COLO829 (cell line): Measurements from ENCODE around the gene PPP3CA.
A peak's percentile ranks its signal among the peaks of the same experiment; 100 is the strongest.

Source experiments
- DNase-seq: peaks from one replicate; pipeline ENCODE4 v3.0.0; 2012; ENCODE audit warnings: low spot score

The PPP3CA gene

GRCh38 chr4:101172369-101172768, 175.0 kb downstream of the PPP3CA start:
- DNase-seq: no peak

DNA sequence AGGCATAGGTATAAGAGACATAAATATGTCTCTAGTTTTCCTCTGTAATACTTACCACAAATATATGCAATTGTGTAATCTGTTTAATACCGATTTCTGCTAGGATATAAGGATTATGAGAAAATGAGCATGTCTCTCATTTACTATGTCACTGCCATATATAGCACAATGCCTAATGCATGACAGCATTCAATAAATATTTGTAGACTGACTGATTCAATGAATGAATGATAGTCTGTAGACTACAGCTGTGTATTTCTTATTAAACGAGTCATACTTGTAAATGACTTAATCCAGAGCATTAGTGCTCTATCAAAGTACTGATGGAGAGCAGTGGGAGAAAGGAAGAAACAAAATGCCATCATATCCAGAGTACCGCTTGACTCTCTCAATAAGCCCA, 175.6 kb downstream of the PPP3CA start:
- DNase-seq: no peak

- peak; percentile 28 for DNase-seq
These were observed 178.0 kb downstream of the PPP3CA start for GRCh38 chr4:101169044-101170014.

- no peak for DNase-seq
These were observed 183.4 kb downstream of the PPP3CA start for GRCh38 chr4:101163936-101164335.

DNA sequence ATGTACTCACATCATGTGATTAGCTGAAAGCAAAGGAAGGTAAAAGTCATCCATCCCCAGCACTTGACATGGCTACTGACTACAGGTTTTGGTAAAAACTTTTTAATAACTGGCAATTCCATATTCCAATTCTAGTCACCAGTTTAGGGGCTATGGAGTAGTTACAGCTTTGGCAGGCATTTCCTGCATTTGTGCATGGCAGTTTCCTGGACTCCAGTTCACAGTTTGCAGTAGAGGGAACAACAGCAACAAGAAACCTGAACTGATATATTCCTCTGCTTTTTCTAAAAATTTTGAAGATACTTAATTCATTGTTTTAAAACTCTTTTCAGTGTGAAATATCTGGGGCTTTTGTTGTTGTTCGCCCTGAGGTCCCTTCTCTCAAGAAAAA, 184.3 kb downstream of the PPP3CA start:
- no peak for DNase-seq

GRCh38 chr4:101160792-101161592, 186.3 kb downstream of the PPP3CA start:
- DNase-seq: no peak

GRCh38 chr4:101158507-101158906, 188.8 kb downstream of the PPP3CA start:
- no peak for DNase-seq

DNA sequence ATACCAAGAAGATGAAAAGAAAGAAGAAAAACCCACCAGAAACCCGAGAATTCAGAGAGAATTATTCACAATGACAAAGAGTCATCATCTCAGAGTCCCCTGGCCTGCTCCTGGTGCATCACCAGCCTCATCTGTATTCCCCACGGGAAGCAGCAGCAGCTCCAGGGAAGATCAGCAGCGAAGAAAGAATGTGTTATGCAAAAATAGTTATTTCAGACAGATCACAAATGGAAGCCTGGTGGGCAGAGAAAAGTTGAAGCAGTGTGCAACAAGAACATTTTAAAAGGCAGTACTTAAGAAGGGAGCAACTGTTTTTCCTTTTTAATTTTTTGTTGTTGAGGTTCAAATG, 189.2 kb downstream of the PPP3CA start:
- peak; percentile 31 for DNase-seq

DNA sequence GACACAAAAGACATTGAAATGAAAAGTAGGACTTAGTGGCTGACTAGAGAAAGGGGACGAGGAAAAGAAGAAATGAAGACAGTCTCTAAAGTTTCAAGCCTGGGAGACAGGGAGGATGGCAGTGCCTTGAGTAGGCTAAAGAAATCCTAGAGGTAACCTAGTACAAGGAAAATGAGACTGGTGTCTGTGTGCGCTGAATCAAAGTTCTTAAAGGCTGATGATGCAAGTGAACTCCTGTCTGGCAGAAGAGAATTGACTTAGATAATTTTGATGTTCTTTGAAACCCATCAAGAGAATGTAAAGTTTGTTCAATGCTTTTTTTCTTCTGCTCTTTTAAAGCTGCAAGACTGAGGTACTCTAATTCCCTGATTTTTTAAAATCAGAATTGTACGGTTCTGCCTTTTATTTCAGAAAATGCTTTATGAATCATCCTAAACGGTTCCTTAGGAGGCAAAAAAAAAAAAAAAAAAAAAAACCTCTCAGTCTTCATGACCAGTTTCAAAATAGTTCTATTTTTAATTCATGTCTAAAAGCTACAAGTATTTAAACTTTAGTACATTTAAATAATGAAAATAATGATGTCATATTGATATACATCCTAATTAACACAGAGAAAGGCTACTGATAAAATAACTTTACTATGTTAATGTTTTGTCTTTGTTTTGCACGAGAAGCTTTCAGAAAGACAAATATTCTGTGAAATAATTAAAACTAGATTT, 189.8 kb downstream of the PPP3CA start:
- DNase-seq: no peak

DNA sequence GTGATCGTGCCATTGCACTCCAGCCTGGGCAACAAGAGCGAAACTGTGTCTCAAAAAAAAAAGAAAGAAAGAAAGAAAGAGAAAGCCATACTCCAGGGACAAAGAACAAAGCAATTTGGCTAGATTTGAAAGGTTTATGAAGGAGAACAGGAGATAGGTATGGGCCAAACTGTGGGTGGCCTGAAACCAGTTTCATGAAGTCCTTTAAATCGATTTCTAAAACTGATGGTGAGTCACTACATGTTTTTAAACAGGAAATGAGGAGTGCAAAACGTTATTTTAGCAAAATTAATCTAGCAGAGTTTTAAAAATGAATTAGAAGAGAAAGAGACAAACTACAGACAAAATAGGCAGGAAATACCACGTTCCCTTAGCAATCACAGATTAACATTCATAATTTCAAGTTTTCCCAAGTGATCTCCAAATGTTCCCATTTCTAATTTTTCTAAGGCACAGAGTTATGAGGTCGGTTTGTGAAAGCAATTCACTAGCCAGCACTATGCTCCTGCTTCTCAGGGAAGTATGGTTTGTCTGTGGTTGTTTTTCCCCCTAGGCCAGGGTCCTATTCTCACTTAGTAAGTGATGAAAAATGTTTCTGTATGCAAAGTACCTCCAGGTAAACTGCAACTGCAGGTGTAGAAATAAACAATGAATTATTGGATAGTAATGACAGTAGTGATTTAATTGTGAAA, 190.6 kb downstream of the PPP3CA start:
- DNase-seq: no peak

DNA sequence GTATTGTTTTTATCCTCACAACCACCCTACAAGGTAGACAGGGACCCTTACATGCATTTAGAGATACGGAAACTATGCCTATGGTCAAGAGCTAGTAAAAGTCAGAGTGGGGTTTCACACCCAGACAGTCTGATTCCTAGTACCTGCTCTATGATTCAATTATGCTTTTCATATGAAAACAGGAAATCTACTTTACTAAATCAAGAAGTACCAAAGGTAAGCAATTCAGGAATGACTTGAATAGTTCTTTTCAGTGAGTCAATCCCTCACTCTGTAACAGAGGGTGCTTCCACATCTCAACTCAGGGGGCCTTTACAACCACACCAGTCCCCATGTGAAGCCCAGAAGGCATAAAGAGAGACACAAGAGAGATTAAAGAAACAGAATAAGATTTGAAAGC, 191.4 kb downstream of the PPP3CA start:
- no peak for DNase-seq

DNA sequence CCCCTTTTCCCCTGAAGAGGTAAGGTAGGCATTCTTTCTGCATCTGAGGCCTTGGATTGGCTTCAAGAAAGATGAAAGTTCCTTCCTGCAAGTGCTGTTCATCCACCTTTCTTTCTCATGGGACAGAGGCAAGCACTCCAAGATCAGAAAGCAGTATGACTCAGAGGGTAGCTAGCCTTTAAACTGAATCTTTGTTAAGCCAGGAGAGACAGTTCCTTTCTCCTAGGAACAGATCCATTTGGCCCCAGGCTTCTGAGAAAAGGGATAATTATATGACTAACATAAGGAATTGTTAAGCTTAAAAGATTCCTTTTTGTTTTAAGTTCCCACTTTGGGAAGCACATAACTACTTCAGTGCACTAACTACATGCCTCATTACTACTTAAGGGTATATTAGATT, 192.0 kb downstream of the PPP3CA start:
- peak; percentile 97 for DNase-seq

- no peak for DNase-seq
These were observed 193.7 kb downstream of the PPP3CA start for GRCh38 chr4:101153653-101154052.

DNA sequence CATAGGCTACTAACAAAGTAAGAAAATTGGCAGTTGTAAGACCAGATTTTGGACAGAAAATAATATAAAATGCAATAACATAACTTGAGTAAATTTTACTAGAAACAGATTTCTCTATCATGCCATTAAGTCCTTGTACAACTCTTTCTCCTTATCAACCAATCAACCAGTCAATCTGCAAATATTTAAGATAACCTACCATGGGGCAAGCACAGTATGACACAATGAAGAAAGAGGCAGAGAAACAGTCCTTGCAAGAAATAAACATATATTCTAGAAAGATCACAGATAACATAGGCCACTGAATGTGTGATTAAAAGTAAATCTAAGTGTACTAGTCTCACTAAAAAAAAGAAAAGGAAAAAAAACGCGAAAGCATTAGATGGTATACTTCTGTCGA, 194.8 kb downstream of the PPP3CA start:
- DNase-seq: no peak

GRCh38 chr4:101148551-101148950, 198.8 kb downstream of the PPP3CA start:
- DNase-seq: no peak

GRCh38 chr4:101147283-101147682, 200.0 kb downstream of the PPP3CA start:
- DNase-seq: no peak

GRCh38 chr4:101145021-101145420, 202.3 kb downstream of the PPP3CA start:
- DNase-seq: no peak

- no peak for DNase-seq
These were observed 205.1 kb downstream of the PPP3CA start for GRCh38 chr4:101142259-101142658.

DNA sequence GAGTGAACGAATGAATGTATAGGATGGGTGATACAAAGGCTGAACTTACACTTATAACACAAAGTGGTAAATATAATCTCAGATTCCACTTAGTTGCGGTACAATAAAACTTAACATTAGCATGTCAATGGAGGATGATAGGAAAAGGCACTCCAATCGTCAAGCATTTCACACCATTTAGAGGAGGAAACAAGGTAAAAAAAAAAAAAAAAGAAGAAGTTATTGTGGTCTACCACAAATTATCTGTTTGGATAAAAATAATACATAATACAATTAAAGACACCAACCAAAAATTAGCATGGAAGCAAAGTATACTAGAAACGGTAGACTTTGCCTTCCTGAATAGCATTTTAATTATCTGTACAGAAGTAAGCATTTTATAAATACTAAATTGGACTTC, 205.5 kb downstream of the PPP3CA start:
- no peak for DNase-seq

GRCh38 chr4:101141230-101141629, 206.1 kb downstream of the PPP3CA start:
- DNase-seq: no peak

DNA sequence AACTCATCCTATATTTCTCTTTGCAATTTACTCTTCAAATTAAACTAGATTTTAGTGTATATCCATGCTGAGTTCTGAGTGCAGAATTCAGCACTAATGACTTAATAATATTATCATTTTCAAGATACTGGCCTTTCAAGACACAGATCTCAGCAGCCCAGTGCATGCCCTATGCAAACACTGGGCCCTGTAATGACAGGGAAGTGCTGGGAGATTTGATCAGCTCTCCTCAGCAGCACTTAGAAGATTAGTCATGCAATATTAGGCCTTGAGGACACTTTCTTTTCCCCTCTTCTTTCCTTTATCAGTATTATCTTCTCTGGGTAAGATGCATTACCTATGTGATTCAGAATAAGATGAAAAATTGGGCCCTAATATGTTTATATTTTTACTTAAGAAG, 207.1 kb downstream of the PPP3CA start:
- no peak for DNase-seq
